BJ (cell line): ENCODE data around the gene NELL1. TPM values are rescaled to one million over a fixed set of nuclear protein-coding genes. Genes with fewer than 3 reads are reported as not detected.

Source experiments
- CTCF ChIA-PET: fragments of 350-600 bp; formaldehyde crosslinking; extraction: SDS; loops from one replicate; lab custom pipeline; 2021; ENCODE audit warnings: antibody characterized with exemption, inconsistent platforms; lab: Yijun Ruan, JAX
- POLR2A ChIA-PET: fragments of 300-600 bp; sonication (Branson Sonifier 250); formaldehyde crosslinking; extraction: SDS; loops from one replicate; lab custom pipeline; 2021; ENCODE audit warnings: antibody characterized with exemption; lab: Charles Lee
- DNase-seq: peaks from one replicate; pipeline ENCODE4 v3.0.0-alpha.2; 2011; ENCODE audit warnings: low read depth
- H3K27me3 ChIP-seq: 2 replicates; pipeline ENCODE4 v1.6.0; 2011; ENCODE audit warnings: low read length; ENCODE audit not compliant: control insufficient read depth, insufficient read depth
- H3K36me3 ChIP-seq: 2 replicates; pipeline ENCODE4 v1.5.1; 2011; ENCODE audit warnings: low read length; ENCODE audit not compliant: control insufficient read depth, insufficient read depth
- H3K4me3 ChIP-seq: 2 replicates; pipeline ENCODE4 v1.5.1; 2011; ENCODE audit warnings: low read depth, mild to moderate bottlenecking, control low read depth, low read length
- CTCF ChIP-seq: IDR thresholded peaks from 2 replicates; pipeline ENCODE4 v1.5.1; 2011; ENCODE audit warnings: low read depth, mild to moderate bottlenecking, control low read depth, inconsistent platforms, low read length, moderate library complexity; ENCODE audit not compliant: insufficient read depth
- polyA plus RNA-seq: library from polyadenylated mRNA; depleted of rRNA; stranded (reverse); fragments of >200 nt; gene quantifications from 2 replicates; pipeline ENCODE4 v1.2.3, GENCODE V29; 2011

Gene NELL1
- polyA plus RNA-seq, 1 experiment, result not detected

DNA sequence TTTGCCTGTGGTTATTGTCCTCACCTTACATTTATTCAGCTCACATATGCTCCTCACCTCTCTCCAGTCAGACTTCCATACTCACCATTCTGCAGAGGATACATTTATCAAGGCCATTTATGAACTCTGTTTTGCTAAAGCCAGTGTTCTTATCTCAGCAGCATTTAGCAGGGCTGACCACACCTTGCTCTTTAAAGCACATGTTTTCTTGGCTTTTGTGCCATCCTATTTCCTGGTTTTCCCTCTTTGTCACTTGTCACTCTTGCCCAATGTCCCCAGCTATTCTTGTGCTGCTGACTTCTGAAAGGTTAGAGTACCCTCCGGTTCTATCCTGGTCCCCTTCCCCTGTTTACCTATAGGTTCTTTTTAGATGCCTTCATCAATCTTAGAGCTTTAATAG lies 446.6 kb downstream of the NELL1 start:
- TF ChIP-seq CTCF, result no peak
- H3K27me3 ChIP-seq, result no peaks in the 10 kb centered on the region
- POLR2A ChIA-PET, result no interaction called here
- DNase-seq, result no peak
- CTCF ChIA-PET, result no interaction called here
- H3K4me3 ChIP-seq, result no peak overlapping the region
- H3K36me3 ChIP-seq, result no peaks in the 10 kb centered on the region

GRCh38 chr11:21119411-21119810 lies 450.0 kb downstream of the NELL1 start:
- ChIA-PET CTCF (no interaction called here), POLR2A (no interaction called here)
- Histone ChIP-seq H3K36me3 (no peaks in the 10 kb centered on the region), H3K27me3 (no peaks in the 10 kb centered on the region), H3K4me3 (no peak overlapping the region)
- TF ChIP-seq CTCF, result no peak
- no peak for DNase-seq

GRCh38 chr11:21121991-21122390 lies 452.6 kb downstream of the NELL1 start:
- H3K4me3 ChIP-seq, result no peak overlapping the region
- H3K27me3 ChIP-seq, result no peaks in the 10 kb centered on the region
- no peak for DNase-seq
- ChIA-PET POLR2A (no interaction called here), CTCF (no interaction called here)
- TF ChIP-seq CTCF, result no peak
- no peaks in the 10 kb centered on the region for H3K36me3 ChIP-seq

DNA sequence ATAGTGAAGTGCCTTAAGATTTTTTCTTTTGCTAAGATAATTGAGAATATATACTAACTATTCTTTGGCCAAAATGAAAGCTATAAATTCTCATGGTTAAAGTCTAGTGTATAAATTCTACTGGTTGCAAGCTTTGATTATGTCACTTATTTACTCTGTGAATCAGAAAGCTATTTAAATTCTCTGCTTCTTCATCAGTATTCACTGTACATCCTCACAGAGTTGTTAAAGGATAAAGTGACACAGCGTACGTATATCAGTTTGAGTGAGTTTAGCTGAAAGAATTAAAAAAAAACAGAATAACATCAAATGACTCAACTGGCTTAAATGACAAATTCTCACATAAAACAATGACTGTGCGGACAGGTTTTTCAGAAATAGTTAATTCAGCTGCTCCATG lies 453.1 kb downstream of the NELL1 start:
- TF ChIP-seq CTCF, result no peak
- Histone ChIP-seq H3K36me3 (no peaks in the 10 kb centered on the region), H3K4me3 (no peak overlapping the region), H3K27me3 (no peaks in the 10 kb centered on the region)
- ChIA-PET CTCF (no interaction called here), POLR2A (no interaction called here)
- DNase-seq, result no peak

- Histone ChIP-seq H3K4me3 (no peak overlapping the region), H3K27me3 (no peaks in the 10 kb centered on the region), H3K36me3 (no peaks in the 10 kb centered on the region)
- DNase-seq, result no peak
- CTCF ChIA-PET, result no interaction called here
- no peak for TF ChIP-seq CTCF
- POLR2A ChIA-PET, result no interaction called here
Observed at GRCh38 chr11:21132146-21132720, 462.8 kb downstream of the NELL1 start.
